ENCODE results near the gene LRP3.
"Not testable (repeated sequence)": the region's sequence is repeated elsewhere in the genome, so short reads cannot be mapped to it uniquely, and the experiment has no call there.

Gene LRP3

DNA sequence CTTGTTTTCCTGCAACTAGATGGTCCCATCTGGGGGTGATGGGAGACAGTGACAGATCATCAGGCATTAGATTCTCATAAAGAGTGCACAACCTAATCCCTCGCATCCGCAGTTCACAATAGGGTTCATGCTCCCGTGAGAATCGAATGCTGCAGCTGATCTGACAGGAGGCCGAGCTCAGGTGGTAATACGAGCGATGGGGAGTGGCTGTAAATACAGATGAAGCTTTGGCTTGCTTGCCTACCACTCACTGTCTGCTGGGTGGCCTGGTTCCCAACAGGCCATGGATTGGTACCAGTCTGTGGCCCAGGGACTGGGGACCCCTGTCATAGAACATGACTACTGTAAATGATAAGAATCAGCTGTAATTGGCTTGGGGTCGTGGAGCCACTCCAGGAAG is 34.2 kb upstream of the LRP3 start:
- peaks cover 0 to 11% of the 10 kb centered on the region in 2 donors for H3K9me3 ChIP-seq (replicated peaks in 1 of 2; ENCODE audit: control insufficient read depth in 2 of 2, insufficient read depth in 1 of 2, low read depth in 1 of 2, low read length in 2 of 2)
- no peak overlapping the region for H4K8ac ChIP-seq (ENCODE audit: low read depth, low read length)
- H2BK12ac ChIP-seq (ENCODE audit: low read length), result no peak overlapping the region
- H3K18ac ChIP-seq (ENCODE audit: low read length), result no peak overlapping the region
- DNase-seq (ENCODE audit: low spot score), result no peak
- no peak overlapping the region for H3K4ac ChIP-seq (ENCODE audit: low read length)
- H3K79me1 ChIP-seq (ENCODE audit: low read depth, low read length), result peaks cover 2% of the 10 kb centered on the region
- no peak overlapping the region for H4K91ac ChIP-seq (ENCODE audit: low read depth, low read length, poor library complexity)
- no peaks in the 10 kb centered on the region for H3K4me1 ChIP-seq (ENCODE audit: control insufficient read depth in 2 of 2, insufficient read depth in 1 of 2, low read depth in 1 of 2, low read length in 2 of 2)
- H3K27me3 ChIP-seq (ENCODE audit: control insufficient read depth in 3 of 3, insufficient read depth in 3 of 3, low read depth in 1 of 3, low read length in 3 of 3), result no peaks in the 10 kb centered on the region
- no peak overlapping the region for H2BK15ac ChIP-seq (ENCODE audit: low read length)
- no peak overlapping the region for H3K14ac ChIP-seq (ENCODE audit: low read length)
- no peak overlapping the region for H3K9ac ChIP-seq (ENCODE audit: low read depth, low read length, poor library complexity)
- H3K23ac ChIP-seq (ENCODE audit: low read depth, low read length, poor library complexity), result no peak overlapping the region
- no peak overlapping the region for H3K4me3 ChIP-seq (ENCODE audit: low read length in 2 of 2)
- no peak overlapping the region for H2AFZ ChIP-seq (ENCODE audit: low read length)
- H3K4me2 ChIP-seq (ENCODE audit: insufficient read depth, low read length, poor library complexity, severe bottlenecking), result no peak overlapping the region
- WGBS, 2 donors (ENCODE audit: extremely low coverage in 2 of 2, insufficient read length in 2 of 2, insufficient replicate concordance in 1 of 2), result no CpG with 5 or more reads among the region's 8 CpGs
- no peaks in the 10 kb centered on the region for H3K36me3 ChIP-seq (replicated peaks in 1 of 2; ENCODE audit: control insufficient read depth in 2 of 2, insufficient read depth in 2 of 2, low read length in 2 of 2)
- no peak overlapping the region for H2BK120ac ChIP-seq (ENCODE audit: low read depth, low read length)
- no peak overlapping the region for H2AK5ac ChIP-seq (ENCODE audit: low read depth, low read length)
- H3K27ac ChIP-seq (replicated peaks; ENCODE audit: low read length), result no peak overlapping the region
- H2BK5ac ChIP-seq (ENCODE audit: low read length), result no peak overlapping the region

DNA sequence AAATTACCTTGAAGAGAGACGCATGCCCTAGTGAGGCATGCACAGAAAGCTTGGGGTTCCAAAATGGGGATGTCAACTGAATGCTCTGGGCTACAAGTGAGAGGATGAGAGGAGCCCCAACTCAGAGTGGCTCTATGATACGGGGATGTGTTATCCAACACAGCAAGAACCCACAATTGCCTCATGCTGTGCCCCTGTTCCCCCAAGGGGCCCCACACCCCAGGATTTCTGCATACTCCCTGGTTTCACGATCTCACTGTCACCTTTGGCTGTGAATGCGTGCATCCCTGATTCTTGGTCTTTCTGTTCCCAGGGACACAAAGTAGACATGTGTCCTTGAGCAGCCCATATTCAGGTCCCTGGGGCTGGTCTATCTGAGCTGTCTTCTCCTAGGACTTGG is 32.9 kb upstream of the LRP3 start:
- no peak overlapping the region for H4K8ac ChIP-seq (ENCODE audit: low read depth, low read length)
- H2AK5ac ChIP-seq (ENCODE audit: low read depth, low read length), result no peak overlapping the region
- H2BK120ac ChIP-seq (ENCODE audit: low read depth, low read length), result no peak overlapping the region
- no peak overlapping the region for H2AFZ ChIP-seq (ENCODE audit: low read length)
- H2BK15ac ChIP-seq (ENCODE audit: low read length), result no peak overlapping the region
- no peak overlapping the region for H3K27ac ChIP-seq (replicated peaks; ENCODE audit: low read length)
- DNase-seq (ENCODE audit: low spot score), result no peak
- H3K9me3 ChIP-seq (replicated peaks in 1 of 2; ENCODE audit: control insufficient read depth in 2 of 2, insufficient read depth in 1 of 2, low read depth in 1 of 2, low read length in 2 of 2), result peaks cover 0 to 11% of the 10 kb centered on the region in 2 donors
- H3K36me3 ChIP-seq (replicated peaks in 1 of 2; ENCODE audit: control insufficient read depth in 2 of 2, insufficient read depth in 2 of 2, low read length in 2 of 2), result no peaks in the 10 kb centered on the region
- H3K14ac ChIP-seq (ENCODE audit: low read length), result no peak overlapping the region
- no peak overlapping the region for H3K23ac ChIP-seq (ENCODE audit: low read depth, low read length, poor library complexity)
- no CpG with 5 or more reads among the region's 4 CpGs for WGBS, 2 donors (ENCODE audit: extremely low coverage in 2 of 2, insufficient read length in 2 of 2, insufficient replicate concordance in 1 of 2)
- H3K9ac ChIP-seq (ENCODE audit: low read depth, low read length, poor library complexity), result no peak overlapping the region
- H3K4ac ChIP-seq (ENCODE audit: low read length), result no peak overlapping the region
- no peak overlapping the region for H4K91ac ChIP-seq (ENCODE audit: low read depth, low read length, poor library complexity)
- no peaks in the 10 kb centered on the region for H3K27me3 ChIP-seq (ENCODE audit: control insufficient read depth in 3 of 3, insufficient read depth in 3 of 3, low read depth in 1 of 3, low read length in 3 of 3)
- no peak overlapping the region for H2BK5ac ChIP-seq (ENCODE audit: low read length)
- no peaks in the 10 kb centered on the region for H3K79me1 ChIP-seq (ENCODE audit: low read depth, low read length)
- H3K4me3 ChIP-seq (ENCODE audit: low read length in 2 of 2), result no peak overlapping the region
- H3K4me2 ChIP-seq (ENCODE audit: insufficient read depth, low read length, poor library complexity, severe bottlenecking), result no peak overlapping the region
- no peak overlapping the region for H2BK12ac ChIP-seq (ENCODE audit: low read length)
- no peaks in the 10 kb centered on the region for H3K4me1 ChIP-seq (ENCODE audit: control insufficient read depth in 2 of 2, insufficient read depth in 1 of 2, low read depth in 1 of 2, low read length in 2 of 2)
- no peak overlapping the region for H3K18ac ChIP-seq (ENCODE audit: low read length)

DNA sequence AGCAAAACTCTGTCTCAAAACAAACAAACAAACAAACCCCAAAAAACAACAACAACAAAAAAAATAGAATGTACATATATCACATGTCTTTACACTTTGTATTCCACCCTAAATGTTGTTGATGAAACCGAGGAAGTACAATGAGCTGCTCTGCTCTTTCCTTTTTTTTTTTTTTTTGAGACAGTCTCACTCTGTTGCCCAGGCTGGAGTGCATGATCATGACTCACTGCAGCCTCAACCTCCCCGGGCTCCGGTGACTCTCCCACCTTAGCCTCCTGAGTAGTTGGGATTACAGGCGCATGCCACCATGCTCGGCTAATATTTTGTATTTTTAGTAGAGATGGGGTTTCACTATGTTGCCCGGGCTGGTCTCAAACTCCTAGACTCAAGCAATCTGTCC is 30.6 kb upstream of the LRP3 start:
- Histone ChIP-seq H2BK120ac (ENCODE audit: low read depth, low read length) (no peak overlapping the region), H3K4me1 (ENCODE audit: control insufficient read depth in 2 of 2, insufficient read depth in 1 of 2, low read depth in 1 of 2, low read length in 2 of 2) (no peaks in the 10 kb centered on the region), H4K8ac (ENCODE audit: low read depth, low read length) (no peak overlapping the region), H3K27me3 (ENCODE audit: control insufficient read depth in 3 of 3, insufficient read depth in 3 of 3, low read depth in 1 of 3, low read length in 3 of 3) (no peaks in the 10 kb centered on the region), H4K91ac (ENCODE audit: low read depth, low read length, poor library complexity) (no peak overlapping the region), H3K23ac (ENCODE audit: low read depth, low read length, poor library complexity) (no peak overlapping the region), H2AFZ (ENCODE audit: low read length) (no peak overlapping the region), H3K9me3 (replicated peaks in 1 of 2; ENCODE audit: control insufficient read depth in 2 of 2, insufficient read depth in 1 of 2, low read depth in 1 of 2, low read length in 2 of 2) (peaks cover 0 to 19% of the 10 kb centered on the region in 2 donors), H3K9ac (ENCODE audit: low read depth, low read length, poor library complexity) (no peak overlapping the region), H2BK15ac (ENCODE audit: low read length) (no peak overlapping the region), H3K4me2 (ENCODE audit: insufficient read depth, low read length, poor library complexity, severe bottlenecking) (no peak overlapping the region), H3K4me3 (ENCODE audit: low read length in 2 of 2) (no peak overlapping the region), H3K27ac (replicated peaks; ENCODE audit: low read length) (no peak overlapping the region), H3K79me1 (ENCODE audit: low read depth, low read length) (no peaks in the 10 kb centered on the region), H3K4ac (ENCODE audit: low read length) (no peak overlapping the region), H3K14ac (ENCODE audit: low read length) (no peak overlapping the region), H3K36me3 (replicated peaks in 1 of 2; ENCODE audit: control insufficient read depth in 2 of 2, insufficient read depth in 2 of 2, low read length in 2 of 2) (no peaks in the 10 kb centered on the region), H2BK5ac (ENCODE audit: low read length) (no peak overlapping the region), H2BK12ac (ENCODE audit: low read length) (no peak overlapping the region), H2AK5ac (ENCODE audit: low read depth, low read length) (no peak overlapping the region), H3K18ac (ENCODE audit: low read length) (no peak overlapping the region)
- no CpG with 5 or more reads among the region's 6 CpGs for WGBS, 2 donors (ENCODE audit: extremely low coverage in 2 of 2, insufficient read length in 2 of 2, insufficient replicate concordance in 1 of 2)
- DNase-seq (ENCODE audit: low spot score), result no peak

DNA sequence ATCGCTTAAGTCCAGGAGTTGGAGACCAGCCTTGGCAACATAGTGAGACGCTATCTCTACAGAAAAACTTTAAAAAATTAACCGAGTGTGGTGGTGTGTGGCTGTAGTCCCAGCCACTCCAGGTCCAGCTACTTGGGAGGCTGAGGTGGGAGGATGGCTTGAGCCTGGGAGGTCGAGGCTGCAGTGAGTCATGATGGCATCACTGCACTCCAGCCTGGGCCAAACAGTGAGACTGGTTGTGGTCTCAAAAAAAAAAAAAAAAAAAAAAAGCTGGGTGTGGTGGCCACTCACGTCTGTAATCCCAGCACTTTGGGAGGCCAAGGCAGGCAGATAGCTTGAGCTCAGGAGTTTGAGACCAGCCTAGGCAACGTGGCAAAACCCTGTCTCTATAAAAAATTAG is 28.1 kb upstream of the LRP3 start:
- WGBS, 2 donors (ENCODE audit: extremely low coverage in 2 of 2, insufficient read length in 2 of 2, insufficient replicate concordance in 1 of 2), result no CpG with 5 or more reads among the region's 6 CpGs
- not testable (repeated sequence) for DNase-seq (ENCODE audit: low spot score); H3K14ac ChIP-seq (ENCODE audit: low read length); H2AFZ ChIP-seq (ENCODE audit: low read length); H3K79me1 ChIP-seq (ENCODE audit: low read depth, low read length); H3K18ac ChIP-seq (ENCODE audit: low read length); H3K4ac ChIP-seq (ENCODE audit: low read length); H3K4me2 ChIP-seq (ENCODE audit: insufficient read depth, low read length, poor library complexity, severe bottlenecking); H4K91ac ChIP-seq (ENCODE audit: low read depth, low read length, poor library complexity); H3K9ac ChIP-seq (ENCODE audit: low read depth, low read length, poor library complexity); H3K4me1 ChIP-seq (ENCODE audit: control insufficient read depth in 2 of 2, insufficient read depth in 1 of 2, low read depth in 1 of 2, low read length in 2 of 2); H2BK12ac ChIP-seq (ENCODE audit: low read length); H2BK15ac ChIP-seq (ENCODE audit: low read length); H2BK5ac ChIP-seq (ENCODE audit: low read length); H4K8ac ChIP-seq (ENCODE audit: low read depth, low read length); H3K36me3 ChIP-seq (replicated peaks in 1 of 2; ENCODE audit: control insufficient read depth in 2 of 2, insufficient read depth in 2 of 2, low read length in 2 of 2); H3K4me3 ChIP-seq (ENCODE audit: low read length in 2 of 2); H2BK120ac ChIP-seq (ENCODE audit: low read depth, low read length); H3K23ac ChIP-seq (ENCODE audit: low read depth, low read length, poor library complexity); H2AK5ac ChIP-seq (ENCODE audit: low read depth, low read length); H3K27me3 ChIP-seq (ENCODE audit: control insufficient read depth in 3 of 3, insufficient read depth in 3 of 3, low read depth in 1 of 3, low read length in 3 of 3); H3K27ac ChIP-seq (replicated peaks; ENCODE audit: low read length)
- peaks cover 0 to 17% of the 10 kb centered on the region in 2 donors for H3K9me3 ChIP-seq (replicated peaks in 1 of 2; ENCODE audit: control insufficient read depth in 2 of 2, insufficient read depth in 1 of 2, low read depth in 1 of 2, low read length in 2 of 2)
